Mesendoderm (in vitro differentiated cells): ENCODE results near the gene CACNB4.

Experiments used
- DNase-seq: peaks from one replicate; pipeline ENCODE4 v3.0.0; 2013
- H2AK5ac ChIP-seq: 2 replicates; pipeline ENCODE4 v1.6.1; 2013; ENCODE audit warnings: low read length, inconsistent platforms
- H2BK120ac ChIP-seq: 2 replicates; pipeline ENCODE4 v1.6.1; 2013; ENCODE audit warnings: low read depth, mild to moderate bottlenecking, low read length, moderate library complexity, mixed read lengths
- H2BK15ac ChIP-seq: replicated peaks from 2 replicates; pipeline ENCODE4 v1.6.1; 2013; ENCODE audit warnings: low read depth, mild to moderate bottlenecking, moderate library complexity
- H2BK5ac ChIP-seq: 2 replicates; pipeline ENCODE4 v1.6.1; 2013; ENCODE audit warnings: low read length, inconsistent platforms
- H3K18ac ChIP-seq: 2 replicates; pipeline ENCODE4 v1.6.1; 2013; ENCODE audit warnings: mild to moderate bottlenecking, low read length, mixed read lengths
- H3K23ac ChIP-seq: one replicate; pipeline ENCODE4 v1.6.1; 2013; ENCODE audit warnings: low read length
- H3K27ac ChIP-seq: 2 replicates; pipeline ENCODE4 v1.5.1; 2013; ENCODE audit warnings: low read depth, mild to moderate bottlenecking, inconsistent platforms, low read length, moderate library complexity
- H3K27me3 ChIP-seq: 2 replicates; pipeline ENCODE4 v1.6.1; 2013; ENCODE audit warnings: low read length, control low read depth, mild to moderate bottlenecking, inconsistent platforms; ENCODE audit not compliant: insufficient read depth, poor library complexity
- H3K36me3 ChIP-seq: 2 replicates; pipeline ENCODE4 v1.6.1; 2013; ENCODE audit warnings: low read length, inconsistent platforms; ENCODE audit not compliant: control insufficient read depth, insufficient read depth
- H3K4ac ChIP-seq: one replicate; pipeline ENCODE4 v1.6.1; 2013; ENCODE audit warnings: low read depth, mild to moderate bottlenecking, low read length, moderate library complexity
- H3K4me1 ChIP-seq: 2 replicates; pipeline ENCODE4 v1.6.1; 2013; ENCODE audit warnings: low read depth, low read length, inconsistent platforms; ENCODE audit not compliant: control insufficient read depth
- H3K4me2 ChIP-seq: 2 replicates; pipeline ENCODE4 v1.6.1; 2013; ENCODE audit warnings: low read length
- H3K4me3 ChIP-seq: 2 replicates; pipeline ENCODE4 v1.5.1; 2013; ENCODE audit warnings: mild to moderate bottlenecking, low read length
- H3K56ac ChIP-seq: one replicate; pipeline ENCODE4 v1.6.1; 2013; ENCODE audit warnings: low read length
- H3K79me1 ChIP-seq: 2 replicates; pipeline ENCODE4 v1.6.1; 2013; ENCODE audit warnings: low read length, inconsistent platforms
- H3K79me2 ChIP-seq: 2 replicates; pipeline ENCODE4 v1.6.1; 2013; ENCODE audit warnings: mild to moderate bottlenecking, low read length; ENCODE audit not compliant: control insufficient read depth, insufficient read depth
- H3K9ac ChIP-seq: 2 replicates; pipeline ENCODE4 v1.6.1; 2013; ENCODE audit warnings: low read length, inconsistent platforms
- H4K5ac ChIP-seq: one replicate; pipeline ENCODE4 v1.6.1; 2013; ENCODE audit warnings: low read length
- H4K8ac ChIP-seq: one replicate; pipeline ENCODE4 v1.6.1; 2013; ENCODE audit warnings: low read depth, mild to moderate bottlenecking, control low read depth, low read length, moderate library complexity
- WGBS: extraction: QIAGEN DNeasy Blood & Tissue Kit; methylation state at CpG from one replicate; pipeline ENCODE4 v1.1.7; 2013; ENCODE audit warnings: low lambda C conversion rate, missing lambda C conversion rate; ENCODE audit not compliant: insufficient coverage; ENCODE audit errors: extremely low coverage; 5-methylcytosine and 5-hydroxymethylcytosine counted together

Gene CACNB4

GRCh38 chr2:151827564-151828142, 271.2 kb downstream of the CACNB4 start:
- Histone ChIP-seq H2AK5ac (no peak overlapping the region), H3K36me3 (no peaks in the 10 kb centered on the region), H3K18ac (peak overlapping the region; percentile 28), H3K9ac (peak overlapping the region; percentile 92), H3K4me1 (peaks cover 9% of the 10 kb centered on the region), H4K5ac (no peak overlapping the region), H3K79me1 (peaks cover 5% of the 10 kb centered on the region), H2BK120ac (no peak overlapping the region), H4K8ac (no peak overlapping the region), H3K4me3 (peak overlapping the region; percentile 76), H3K27me3 (no peaks in the 10 kb centered on the region), H3K79me2 (peaks cover 42% of the 10 kb centered on the region), H2BK5ac (no peak overlapping the region), H3K27ac (no peak overlapping the region), H3K23ac (peak overlapping the region; percentile 85), H2BK15ac (no peak overlapping the region), H3K56ac (peak overlapping the region; percentile 96), H3K4me2 (peak overlapping the region; percentile 1), H3K4ac (peak overlapping the region; percentile 36)
- DNase-seq: peak; percentile 45
- no CpG with 5 or more reads among the region's 38 CpGs for WGBS

- H3K56ac ChIP-seq: peak overlapping the region; percentile 70
- no peak overlapping the region for H3K27ac ChIP-seq
- no peaks in the 10 kb centered on the region for H3K36me3 ChIP-seq
- H4K8ac ChIP-seq: no peak overlapping the region
- peak overlapping the region; percentile 82 for H3K4me2 ChIP-seq
- peaks cover 50% of the 10 kb centered on the region for H3K79me2 ChIP-seq
- H3K18ac ChIP-seq: no peak overlapping the region
- H3K4me1 ChIP-seq: peaks cover 9% of the 10 kb centered on the region
- H2AK5ac ChIP-seq: no peak overlapping the region
- H2BK15ac ChIP-seq: no peak overlapping the region
- WGBS: no CpG with 5 or more reads among the region's 6 CpGs
- peak overlapping the region; percentile 6 for H3K23ac ChIP-seq
- H2BK120ac ChIP-seq: no peak overlapping the region
- H3K4me3 ChIP-seq: peak overlapping the region; percentile 8
- H3K4ac ChIP-seq: no peak overlapping the region
- H3K79me1 ChIP-seq: peaks cover 5% of the 10 kb centered on the region
- no peaks in the 10 kb centered on the region for H3K27me3 ChIP-seq
- H3K9ac ChIP-seq: peak overlapping the region; percentile 64
- no peak overlapping the region for H2BK5ac ChIP-seq
- no peak overlapping the region for H4K5ac ChIP-seq
- DNase-seq: no peak
Observed at GRCh38 chr2:151826737-151827157, 272.1 kb downstream of the CACNB4 start.

- Histone ChIP-seq H3K36me3 (no peaks in the 10 kb centered on the region), H3K4me3 (no peak overlapping the region), H3K4ac (no peak overlapping the region), H3K56ac (no peak overlapping the region), H3K79me1 (peaks cover 8% of the 10 kb centered on the region), H3K23ac (no peak overlapping the region), H3K4me1 (peaks cover 9% of the 10 kb centered on the region), H3K79me2 (peaks cover 61% of the 10 kb centered on the region), H2BK15ac (no peak overlapping the region), H3K27me3 (no peaks in the 10 kb centered on the region), H3K4me2 (no peak overlapping the region), H2AK5ac (no peak overlapping the region), H4K5ac (no peak overlapping the region), H2BK5ac (no peak overlapping the region), H4K8ac (no peak overlapping the region), H3K27ac (no peak overlapping the region), H3K18ac (no peak overlapping the region), H2BK120ac (no peak overlapping the region), H3K9ac (no peak overlapping the region)
- no CpG with 5 or more reads among the region's 2 CpGs for WGBS
- DNase-seq: peak; percentile 18
Observed at GRCh38 chr2:151824886-151825285, 274.0 kb downstream of the CACNB4 start.

GRCh38 chr2:151823651-151824050, 275.2 kb downstream of the CACNB4 start:
- Histone ChIP-seq H3K56ac (no peak overlapping the region), H3K18ac (no peak overlapping the region), H3K4ac (no peak overlapping the region), H2AK5ac (no peak overlapping the region), H3K9ac (no peak overlapping the region), H2BK120ac (no peak overlapping the region), H2BK5ac (no peak overlapping the region), H3K23ac (no peak overlapping the region), H3K79me1 (peaks cover 8% of the 10 kb centered on the region), H3K79me2 (peaks cover 70% of the 10 kb centered on the region), H2BK15ac (no peak overlapping the region), H3K27me3 (no peaks in the 10 kb centered on the region), H4K8ac (no peak overlapping the region), H3K36me3 (no peaks in the 10 kb centered on the region), H3K4me2 (no peak overlapping the region), H3K4me1 (peaks cover 9% of the 10 kb centered on the region), H3K27ac (no peak overlapping the region), H3K4me3 (no peak overlapping the region), H4K5ac (no peak overlapping the region)
- WGBS: no CpG with 5 or more reads among the region's 6 CpGs
- peak; percentile 23 for DNase-seq

- H3K4me1 ChIP-seq: peaks cover 5% of the 10 kb centered on the region
- H3K4ac ChIP-seq: no peak overlapping the region
- no peak overlapping the region for H3K4me3 ChIP-seq
- no peak overlapping the region for H2BK5ac ChIP-seq
- no peak for DNase-seq
- no peak overlapping the region for H3K56ac ChIP-seq
- peaks cover 16% of the 10 kb centered on the region for H3K79me1 ChIP-seq
- no peaks in the 10 kb centered on the region for H3K36me3 ChIP-seq
- no CpG with 5 or more reads among the region's 2 CpGs for WGBS
- H3K79me2 ChIP-seq: peaks cover 65% of the 10 kb centered on the region
- no peak overlapping the region for H2AK5ac ChIP-seq
- H3K23ac ChIP-seq: no peak overlapping the region
- H3K27me3 ChIP-seq: no peaks in the 10 kb centered on the region
- H3K4me2 ChIP-seq: no peak overlapping the region
- H3K9ac ChIP-seq: no peak overlapping the region
- no peak overlapping the region for H3K27ac ChIP-seq
- no peak overlapping the region for H2BK120ac ChIP-seq
- H4K8ac ChIP-seq: no peak overlapping the region
- no peak overlapping the region for H3K18ac ChIP-seq
- no peak overlapping the region for H4K5ac ChIP-seq
- no peak overlapping the region for H2BK15ac ChIP-seq
Observed at GRCh38 chr2:151819920-151820319, 278.9 kb downstream of the CACNB4 start.

- H2BK15ac ChIP-seq: no peak overlapping the region
- peaks cover 15% of the 10 kb centered on the region for H3K79me1 ChIP-seq
- H3K36me3 ChIP-seq: no peaks in the 10 kb centered on the region
- no peak overlapping the region for H3K56ac ChIP-seq
- no peak overlapping the region for H3K27ac ChIP-seq
- no peak overlapping the region for H3K9ac ChIP-seq
- no peak for DNase-seq
- H2BK5ac ChIP-seq: no peak overlapping the region
- H4K8ac ChIP-seq: no peak overlapping the region
- no CpG with 5 or more reads among the region's 3 CpGs for WGBS
- no peak overlapping the region for H3K4me2 ChIP-seq
- H3K23ac ChIP-seq: no peak overlapping the region
- no peak overlapping the region for H3K4ac ChIP-seq
- no peaks in the 10 kb centered on the region for H3K27me3 ChIP-seq
- H3K4me3 ChIP-seq: no peak overlapping the region
- H3K18ac ChIP-seq: no peak overlapping the region
- H2BK120ac ChIP-seq: no peak overlapping the region
- no peak overlapping the region for H2AK5ac ChIP-seq
- no peak overlapping the region for H4K5ac ChIP-seq
- H3K4me1 ChIP-seq: no peaks in the 10 kb centered on the region
- peaks cover 49% of the 10 kb centered on the region for H3K79me2 ChIP-seq
Observed at GRCh38 chr2:151817929-151818328, 280.9 kb downstream of the CACNB4 start.
